OCI-LY1 (cell line): ENCODE data around the gene ATF6.

Experiments used
- H2AFZ ChIP-seq: fragments of 200-600 bp; sonication (generic), shearing (Covaris generic); 2 replicates; pipeline ENCODE4 v1.6.0; 2014; ENCODE audit warnings: antibody characterized with exemption, mild to moderate bottlenecking, low read length
- H3F3A ChIP-seq: fragments of 200-600 bp; sonication (generic), shearing (Covaris generic); 2 replicates; pipeline ENCODE4 v1.6.0; 2014; ENCODE audit warnings: mild to moderate bottlenecking, antibody characterized with exemption, low read length, moderate library complexity; ENCODE audit not compliant: insufficient read depth
- H3K27ac ChIP-seq: fragments of 200-600 bp; sonication (generic); 2 replicates; pipeline ENCODE4 v1.5.1; 2014; ENCODE audit warnings: low read length, mixed run types, mild to moderate bottlenecking, low read depth; ENCODE audit not compliant: poor library complexity, severe bottlenecking
- H3K27me3 ChIP-seq: fragments of 200-600 bp; sonication (generic); 2 replicates; pipeline ENCODE4 v1.6.0; 2014; ENCODE audit warnings: antibody characterized with exemption, mild to moderate bottlenecking, low read length, moderate library complexity; ENCODE audit not compliant: insufficient read depth
- H3K36me3 ChIP-seq: fragments of 200-600 bp; sonication (generic); 2 replicates; pipeline ENCODE4 v1.6.1; 2014; ENCODE audit warnings: mild to moderate bottlenecking, antibody characterized with exemption, low read length, moderate library complexity, mixed read lengths; ENCODE audit not compliant: insufficient read depth
- H3K4me1 ChIP-seq: fragments of 200-600 bp; sonication (generic); 2 replicates; pipeline ENCODE4 v1.5.1; 2014; ENCODE audit warnings: mild to moderate bottlenecking, low read length, moderate library complexity; ENCODE audit not compliant: insufficient read depth, severe bottlenecking
- H3K4me2 ChIP-seq: fragments of 200-600 bp; sonication (generic), shearing (Covaris generic); 2 replicates; pipeline ENCODE4 v1.6.1; 2014; ENCODE audit warnings: low read length
- H3K4me3 ChIP-seq: fragments of 200-600 bp; sonication (generic); 2 replicates; pipeline ENCODE4 v1.5.1; 2014; ENCODE audit warnings: low read length, low read depth, mild to moderate bottlenecking, mixed read lengths; ENCODE audit not compliant: poor library complexity, severe bottlenecking
- H3K79me2 ChIP-seq: fragments of 200-600 bp; shearing (Covaris generic); 2 replicates; pipeline ENCODE4 v1.6.1; 2016; ENCODE audit warnings: mixed run types, low read length, mixed read lengths; ENCODE audit not compliant: insufficient read depth
- H3K9ac ChIP-seq: fragments of 200-600 bp; sonication (generic), shearing (Covaris generic); 2 replicates; pipeline ENCODE4 v1.6.1; 2014; ENCODE audit warnings: mild to moderate bottlenecking, low read length, mixed read lengths
- H3K9me2 ChIP-seq: fragments of 200-600 bp; sonication (generic), shearing (Covaris generic); 2 replicates; pipeline ENCODE4 v1.6.1; 2014; ENCODE audit warnings: low read depth, mild to moderate bottlenecking, low read length, mixed read lengths
- H3K9me3 ChIP-seq: fragments of 200-600 bp; shearing (Covaris generic); 2 replicates; pipeline ENCODE4 v1.6.1; 2014; ENCODE audit warnings: low read length, mixed read lengths
- H4K20me1 ChIP-seq: fragments of 200-600 bp; sonication (generic), shearing (Covaris generic); 2 replicates; pipeline ENCODE4 v1.6.0; 2016; ENCODE audit warnings: mild to moderate bottlenecking, low read length; ENCODE audit not compliant: insufficient read depth
- CTCF ChIP-seq: fragments of 200-600 bp; sonication (generic), shearing (Covaris generic); IDR thresholded peaks from 2 replicates; pipeline ENCODE4 v1.5.1; 2017; ENCODE audit warnings: mild to moderate bottlenecking, antibody characterized with exemption, low read length, moderate library complexity, mixed read lengths
- EZH2 ChIP-seq: fragments of 200-600 bp; sonication (generic), shearing (Covaris generic); IDR thresholded peaks from 2 replicates; pipeline ENCODE4 v1.8.0; 2017; ENCODE audit warnings: borderline replicate concordance, mixed run types, mild to moderate bottlenecking, antibody characterized with exemption, low read length, moderate library complexity, mixed read lengths

The ATF6 gene

DNA sequence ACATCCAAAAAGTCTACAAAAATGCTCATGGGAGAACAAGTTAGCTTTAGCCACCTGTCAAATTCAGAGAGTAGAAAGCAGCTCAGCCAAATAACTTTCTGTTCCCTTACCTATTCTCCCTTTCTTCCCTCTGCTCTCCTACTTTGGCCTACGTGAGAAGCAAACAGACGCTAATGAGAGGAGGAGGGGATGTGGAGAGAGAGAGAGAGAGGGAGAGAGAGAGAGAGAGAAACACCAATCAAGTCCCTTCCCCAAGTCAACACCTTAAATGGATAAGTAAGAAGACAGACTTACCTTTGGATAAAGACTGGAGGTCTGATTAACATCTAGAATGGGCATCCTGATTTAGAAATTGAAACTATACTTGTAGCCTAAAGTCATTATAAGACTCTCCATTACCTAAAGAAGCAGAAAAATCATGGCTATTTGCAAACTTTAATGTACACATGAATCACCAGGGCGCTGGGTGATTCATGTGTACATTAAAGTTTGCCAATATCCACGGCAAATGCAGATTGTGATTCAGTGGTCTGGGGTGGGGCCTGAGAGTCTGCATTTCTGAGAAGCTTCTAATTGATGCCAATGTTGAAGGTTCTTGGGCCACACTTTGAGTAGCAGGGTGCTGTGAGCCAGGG lies 29.7 kb upstream of the ATF6 start:
- H2AFZ ChIP-seq, result no peak overlapping the region
- no peak overlapping the region for H3K4me2 ChIP-seq
- no peak overlapping the region for H3K27ac ChIP-seq
- H3F3A ChIP-seq, result no peaks in the 10 kb centered on the region
- H3K9ac ChIP-seq, result no peak overlapping the region
- H3K36me3 ChIP-seq, result no peaks in the 10 kb centered on the region
- H3K9me2 ChIP-seq, result no peaks in the 10 kb centered on the region
- no peaks in the 10 kb centered on the region for H3K27me3 ChIP-seq
- no peaks in the 10 kb centered on the region for H4K20me1 ChIP-seq
- peaks cover 39% of the 10 kb centered on the region for H3K4me1 ChIP-seq
- no peaks in the 10 kb centered on the region for H3K9me3 ChIP-seq
- TF ChIP-seq CTCF (no peak), EZH2 (no peak)
- no peaks in the 10 kb centered on the region for H3K79me2 ChIP-seq
- H3K4me3 ChIP-seq, result no peak overlapping the region

GRCh38 chr1:161737625-161738024 lies 28.5 kb upstream of the ATF6 start:
- Histone ChIP-seq H4K20me1 (no peaks in the 10 kb centered on the region), H3K79me2 (no peaks in the 10 kb centered on the region), H2AFZ (no peak overlapping the region), H3K4me3 (no peak overlapping the region), H3K9ac (no peak overlapping the region), H3K27me3 (no peaks in the 10 kb centered on the region), H3K9me2 (no peaks in the 10 kb centered on the region), H3K4me2 (no peak overlapping the region), H3K27ac (peak overlapping the region; percentile 19), H3K4me1 (peaks cover 41% of the 10 kb centered on the region), H3F3A (no peaks in the 10 kb centered on the region), H3K9me3 (no peaks in the 10 kb centered on the region), H3K36me3 (no peaks in the 10 kb centered on the region)
- no peak for TF ChIP-seq CTCF

DNA sequence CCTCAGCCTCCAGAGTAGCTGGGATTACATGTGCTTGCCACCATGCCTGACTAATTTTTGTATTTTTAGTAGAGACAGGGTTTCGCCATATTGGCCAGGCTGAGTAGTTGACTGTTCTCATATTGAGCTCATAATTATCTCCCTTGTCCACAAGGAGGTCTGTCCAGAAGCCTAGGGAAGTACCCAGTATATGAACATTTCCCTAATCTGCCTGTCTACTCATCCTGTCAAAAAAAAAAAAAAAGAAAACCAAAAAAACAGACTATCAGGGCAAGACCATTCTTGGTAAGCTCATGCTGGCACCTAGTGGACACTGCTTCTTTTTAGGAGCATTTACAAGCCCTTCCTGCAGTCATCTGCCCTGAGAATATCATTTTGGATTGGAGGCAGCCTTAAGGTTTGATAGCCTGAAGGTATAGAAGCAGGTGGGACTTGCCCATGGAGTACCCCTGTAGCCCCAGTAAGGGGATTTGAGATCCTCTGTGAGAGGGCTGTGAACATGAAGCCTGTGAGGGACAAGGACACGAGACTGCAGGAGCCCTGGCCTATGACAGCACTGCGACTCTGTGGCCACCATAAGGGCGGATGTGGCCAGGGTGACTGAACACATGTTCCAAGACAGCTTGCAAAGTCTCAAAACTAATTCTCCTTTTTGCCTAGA lies 27.4 kb upstream of the ATF6 start:
- H3K4me2 ChIP-seq, result peak overlapping the region; percentile 52; the same call in 1 of the 2 replicates
- H3F3A ChIP-seq, result no peaks in the 10 kb centered on the region
- peaks cover 41% of the 10 kb centered on the region for H3K4me1 ChIP-seq
- peak overlapping the region; percentile 77 for H3K27ac ChIP-seq
- H3K9me3 ChIP-seq, result no peaks in the 10 kb centered on the region
- peak overlapping the region; percentile 46 for H3K9ac ChIP-seq
- H3K9me2 ChIP-seq, result no peaks in the 10 kb centered on the region
- no peaks in the 10 kb centered on the region for H3K79me2 ChIP-seq
- H3K4me3 ChIP-seq, result no peak overlapping the region
- 0 out of 2 replicates have a peak overlapping the region, but pooled peaks have one; percentile 35 for H2AFZ ChIP-seq
- no peaks in the 10 kb centered on the region for H4K20me1 ChIP-seq
- TF ChIP-seq EZH2 (no peak), CTCF (peak; percentile 75)
- no peaks in the 10 kb centered on the region; the same call in 1 of the 2 replicates for H3K27me3 ChIP-seq
- H3K36me3 ChIP-seq, result no peaks in the 10 kb centered on the region
